M059J (cell line): ENCODE measurements around the gene MS4A5. TPM values are rescaled to one million over a fixed set of nuclear protein-coding genes. Genes with fewer than 3 reads are reported as not detected.
"Not testable (repeated sequence)": the region's sequence is repeated elsewhere in the genome, so short reads cannot be mapped to it uniquely, and the experiment has no call there.

ENCODE experiments used
- DNase-seq: peaks from one replicate; pipeline ENCODE4 v3.0.0-alpha.2; 2012; ENCODE audit warnings: low read depth
- total RNA-seq: library from RNA; depleted of rRNA; stranded (reverse); fragments of >200 nt; shearing (Covaris generic); gene quantifications from 2 replicates; pipeline ENCODE4 v1.2.3, GENCODE V29; 2014; rRNA removed

MS4A5 gene
- total RNA-seq: not detected in 2 replicates

GRCh38 chr11:60429272-60429671 lies at the start of gene MS4A5:
Gene MS4A5, plus strand, starts transcription at chr11:60429572. Its CDS starts 103 bp downstream, at chr11:60429675.
- DNase-seq: no peak

GRCh38 chr11:60389279-60389910 lies 40.0 kb upstream of the MS4A5 start:
- DNase-seq: peak; percentile 8

DNA sequence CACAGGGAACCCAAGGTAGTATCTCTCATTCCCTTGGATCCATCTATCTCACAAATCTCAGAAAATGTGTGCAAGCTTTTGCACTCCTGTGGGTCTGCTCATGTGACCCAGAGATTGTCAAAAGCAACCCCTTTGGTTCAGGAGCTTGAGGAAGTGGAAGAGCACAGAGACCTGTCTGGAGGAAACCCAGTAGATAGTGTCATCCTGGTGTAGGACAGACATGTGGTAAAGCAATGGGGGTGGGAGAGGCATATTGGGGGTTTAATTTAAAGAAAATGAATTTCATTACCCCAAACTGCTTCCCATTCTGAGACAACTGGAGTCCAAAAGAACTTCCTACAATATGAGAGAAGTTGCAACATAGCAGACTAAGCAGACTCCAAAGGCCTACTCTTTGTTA lies 39.0 kb upstream of the MS4A5 start:
- DNase-seq: no peak

- DNase-seq: no peak
These were observed 37.0 kb upstream of the MS4A5 start for GRCh38 chr11:60392361-60392760.

GRCh38 chr11:60393016-60393415 lies 36.4 kb upstream of the MS4A5 start:
- no peak for DNase-seq

GRCh38 chr11:60394666-60395380 lies 34.5 kb upstream of the MS4A5 start:
- no peak for DNase-seq

DNA sequence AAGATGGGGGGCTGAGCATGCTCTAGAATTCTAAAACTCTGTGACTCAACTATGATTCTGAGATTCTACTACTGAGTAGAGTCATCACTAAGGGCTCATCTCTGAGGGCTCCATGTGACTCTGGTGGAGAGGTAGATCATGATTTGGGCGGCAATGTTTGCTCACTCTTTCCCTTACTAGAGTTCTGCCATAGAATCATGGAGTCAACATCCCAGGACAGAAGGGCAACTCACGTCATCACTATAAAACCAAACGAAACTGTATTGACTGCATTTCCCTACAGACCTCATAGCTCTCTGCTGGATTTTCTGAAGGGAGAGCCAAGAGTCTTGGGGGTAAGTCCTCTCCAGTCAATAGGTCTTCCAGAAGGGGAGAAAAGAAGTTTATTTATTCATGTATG lies 33.0 kb upstream of the MS4A5 start, which contains the start of gene MS4A14:
MS4A14 (plus strand) TSS at position 78 of the 400 bp plus-strand sequence; CDS start at position 198, 120 bp downstream.
- DNase-seq: no peak

DNA sequence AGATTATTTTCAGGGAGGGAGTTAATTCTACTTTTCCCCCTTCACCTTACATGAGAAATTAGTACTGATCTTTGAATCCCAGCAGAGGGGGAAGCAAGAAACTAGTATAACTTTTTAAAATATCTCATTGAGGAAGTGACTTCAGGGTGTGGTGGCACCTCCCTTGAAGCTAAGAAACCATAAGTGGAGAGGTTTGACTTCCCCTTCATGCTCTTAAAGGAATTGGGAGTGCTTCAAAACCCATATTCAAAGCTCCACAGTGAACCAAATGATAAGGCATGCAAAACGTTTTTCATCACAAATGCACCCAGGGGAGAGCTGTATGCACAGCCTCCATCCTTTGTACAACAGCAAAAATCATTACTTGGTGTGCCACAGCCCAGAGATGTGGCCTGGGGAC lies 32.6 kb upstream of the MS4A5 start:
- no peak for DNase-seq

- no peak for DNase-seq
These were observed 9.4 kb upstream of the MS4A5 start for GRCh38 chr11:60420015-60420414.

- DNase-seq: no peak
These were observed 6.8 kb upstream of the MS4A5 start for GRCh38 chr11:60422609-60423008.

GRCh38 chr11:60428517-60428916 lies 855 bp upstream of the MS4A5 start:
- peak; percentile 87 for DNase-seq

DNA sequence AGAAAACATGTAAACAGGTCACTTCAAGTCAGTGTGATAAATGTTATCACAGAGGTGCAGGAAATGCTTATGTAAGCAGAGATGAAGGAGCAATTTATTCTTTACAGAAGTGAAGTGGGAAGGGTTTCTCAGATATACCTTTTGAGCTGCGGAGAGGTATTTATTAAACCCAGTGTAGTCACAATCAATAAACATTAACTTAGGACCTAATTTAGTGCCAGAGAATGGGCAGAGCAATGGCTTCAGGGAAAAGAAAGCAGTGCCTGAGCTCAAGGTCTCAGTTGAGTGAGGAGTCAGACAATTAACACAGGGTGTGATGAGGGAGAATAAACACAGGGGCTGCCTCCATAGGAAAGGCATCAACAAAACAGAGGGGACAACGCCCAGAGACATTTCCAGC lies 1.9 kb downstream of the MS4A5 start:
- DNase-seq: no peak

GRCh38 chr11:60433401-60433800 lies 4.0 kb downstream of the MS4A5 start:
- DNase-seq: no peak

DNA sequence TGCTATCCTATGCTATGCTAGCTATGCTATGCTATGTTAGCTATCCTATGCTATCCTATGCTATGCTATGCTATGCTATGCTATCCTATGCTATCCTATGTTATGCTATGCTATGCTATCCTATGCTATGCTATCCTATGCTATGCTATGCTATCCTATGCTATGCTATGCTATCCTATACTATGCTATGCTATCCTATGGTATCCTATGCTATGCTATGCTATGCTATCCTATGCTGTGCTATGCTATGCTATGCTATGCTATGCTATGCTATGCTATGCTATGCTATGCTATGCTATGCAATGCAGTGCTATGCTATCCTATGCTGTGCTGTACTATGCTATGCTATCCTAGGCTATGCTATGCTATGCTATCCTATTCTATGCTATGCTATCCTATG lies 17.7 kb downstream of the MS4A5 start:
- DNase-seq: no peak

DNA sequence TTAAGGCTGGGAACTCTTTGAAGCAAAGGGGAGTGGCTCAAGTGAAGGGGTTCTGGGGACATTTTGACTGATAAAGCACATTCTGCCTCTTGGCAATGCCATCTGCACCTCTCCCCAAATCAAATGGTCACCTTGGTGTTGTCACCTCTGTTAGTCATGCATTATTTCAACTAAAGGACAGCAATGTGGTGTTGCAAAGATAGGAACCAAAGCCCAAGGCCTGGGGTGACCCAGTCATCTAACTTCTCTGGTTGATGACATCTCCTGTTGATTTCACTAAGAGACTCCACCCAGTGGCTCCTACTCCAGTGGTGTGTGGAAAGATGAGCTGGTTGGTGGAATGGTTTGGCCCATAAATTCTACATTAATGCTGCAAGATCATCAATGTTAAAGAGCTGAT lies 18.5 kb downstream of the MS4A5 start:
- DNase-seq: no peak

- DNase-seq: not testable (repeated sequence)
These were observed 21.8 kb downstream of the MS4A5 start for GRCh38 chr11:60451185-60451584.

GRCh38 chr11:60454212-60454611 lies 24.8 kb downstream of the MS4A5 start:
- DNase-seq: no peak

DNA sequence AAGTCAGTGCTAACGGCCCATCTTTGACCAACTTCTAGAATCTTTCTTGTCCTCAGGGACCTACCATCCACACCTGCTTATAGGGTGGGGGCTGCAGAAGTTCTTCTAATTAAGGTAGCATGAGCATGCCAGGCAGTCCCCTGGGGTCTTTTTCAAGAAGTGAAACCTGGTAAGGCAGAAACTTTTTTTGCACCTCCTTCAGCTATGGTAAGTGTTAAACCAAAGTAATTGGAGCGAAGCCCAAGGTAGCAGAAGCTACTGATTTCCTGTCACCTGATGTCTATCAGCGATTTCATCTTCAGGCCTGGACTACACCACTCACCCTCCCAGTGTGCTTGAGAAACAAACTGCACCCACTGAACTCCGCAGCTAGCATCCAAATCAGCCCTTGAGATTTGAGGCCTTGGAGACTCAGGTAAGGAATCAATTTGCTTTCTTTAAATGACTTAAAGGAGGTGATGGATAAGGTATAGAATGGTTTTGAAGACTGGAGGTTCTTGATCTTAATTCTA lies 26.2 kb downstream of the MS4A5 start, which contains the start of gene MS4A1:
MS4A1 (plus strand) TSS at position 317 of the 512 bp plus-strand sequence. CDS start 6,528 bp downstream, outside the sequence.
- no peak for DNase-seq

DNA sequence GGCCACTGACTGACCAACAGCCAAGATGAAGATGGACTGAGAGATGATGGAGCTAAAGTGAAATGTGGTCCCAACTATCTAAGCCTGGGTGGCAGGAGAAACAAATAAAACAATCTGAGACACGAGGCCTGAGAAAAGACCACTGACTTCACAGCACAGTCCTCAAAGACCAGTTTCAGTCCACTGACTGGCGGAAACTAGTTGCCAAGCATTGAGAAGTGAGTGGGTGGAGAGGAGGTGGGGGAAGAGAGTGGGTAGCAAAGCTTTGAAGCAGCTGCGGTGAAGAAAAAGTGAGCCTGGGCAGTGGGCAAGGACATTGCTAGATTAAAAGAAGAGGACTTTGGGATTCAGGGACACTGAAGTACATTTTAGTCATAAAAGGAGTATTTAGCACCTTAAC lies 28.2 kb downstream of the MS4A5 start:
- DNase-seq: no peak

GRCh38 chr11:60459345-60459744 lies 30.0 kb downstream of the MS4A5 start:
- no peak for DNase-seq

GRCh38 chr11:60468829-60469228 lies 39.5 kb downstream of the MS4A5 start:
- no peak for DNase-seq

- DNase-seq: no peak
These were observed 40.4 kb downstream of the MS4A5 start for GRCh38 chr11:60469723-60470122.

- DNase-seq: no peak
These were observed 47.7 kb downstream of the MS4A5 start for GRCh38 chr11:60477035-60477445.
